Measurements from ENCODE around the gene LY86.

Gene LY86

DNA sequence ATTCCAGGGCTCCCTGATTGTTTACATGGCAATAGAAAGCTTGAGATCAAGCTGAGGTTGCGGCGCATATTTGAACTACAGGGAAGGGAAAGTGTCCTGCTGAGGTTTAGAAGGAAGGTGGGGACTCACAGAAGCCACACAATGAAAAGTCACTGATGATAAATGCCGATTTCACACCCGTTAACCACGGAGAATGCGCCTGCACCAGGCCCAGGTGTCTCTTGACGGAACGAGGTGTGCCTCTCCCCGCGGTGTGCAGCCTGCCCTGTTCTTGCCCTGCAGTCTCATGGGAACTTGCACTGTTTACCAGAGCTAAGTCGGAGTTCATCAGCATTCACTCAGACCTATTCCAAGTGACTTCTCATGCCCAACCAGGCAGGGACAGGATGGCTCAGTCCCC is 90.3 kb downstream of the LY86 start:
- in situ Hi-C loops (cut with HindIII; ENCODE audit: low sequenced_read_pairs): no loop called here

DNA sequence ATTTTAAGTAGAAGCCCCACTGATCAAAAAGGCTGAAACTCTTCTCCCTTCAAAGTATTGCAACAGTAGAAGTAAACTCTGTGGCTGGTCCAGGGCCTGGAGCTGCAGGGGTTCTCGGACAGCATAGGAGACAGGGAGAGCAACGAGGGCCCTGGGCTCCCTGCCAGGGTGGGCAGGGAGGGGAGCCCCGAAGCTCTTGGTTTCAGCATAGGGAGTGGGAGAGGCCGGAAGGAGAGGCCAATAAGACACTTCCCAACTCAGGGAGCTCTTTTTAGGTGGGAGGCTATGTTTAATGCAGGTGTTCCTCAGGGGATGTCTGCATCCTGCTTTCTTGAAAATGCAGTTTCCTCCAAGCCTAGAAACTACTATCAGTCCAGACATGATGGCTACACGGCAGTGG is 91.1 kb downstream of the LY86 start:
- in situ Hi-C loops (cut with HindIII; ENCODE audit: low sequenced_read_pairs): no loop called here

DNA sequence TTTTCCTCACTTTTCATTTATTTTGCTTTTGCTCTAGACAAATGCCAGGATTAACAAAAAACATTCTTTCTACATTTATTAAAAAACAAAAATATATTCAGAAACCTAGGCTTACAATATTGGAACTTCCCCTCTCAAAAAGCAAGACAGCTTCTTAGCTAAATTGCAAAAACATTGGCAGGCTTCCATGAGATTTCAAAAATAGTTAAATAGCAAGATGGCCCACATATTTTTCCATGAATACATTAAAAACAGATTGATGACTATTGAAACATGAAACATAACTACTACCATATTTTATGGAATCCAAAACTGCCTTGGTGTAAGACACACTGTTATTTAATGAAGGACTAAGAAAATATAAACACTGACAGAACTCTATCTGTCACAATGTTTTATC is 92.0 kb downstream of the LY86 start:
- in situ Hi-C loops (cut with HindIII; ENCODE audit: low sequenced_read_pairs): no loop called here

DNA sequence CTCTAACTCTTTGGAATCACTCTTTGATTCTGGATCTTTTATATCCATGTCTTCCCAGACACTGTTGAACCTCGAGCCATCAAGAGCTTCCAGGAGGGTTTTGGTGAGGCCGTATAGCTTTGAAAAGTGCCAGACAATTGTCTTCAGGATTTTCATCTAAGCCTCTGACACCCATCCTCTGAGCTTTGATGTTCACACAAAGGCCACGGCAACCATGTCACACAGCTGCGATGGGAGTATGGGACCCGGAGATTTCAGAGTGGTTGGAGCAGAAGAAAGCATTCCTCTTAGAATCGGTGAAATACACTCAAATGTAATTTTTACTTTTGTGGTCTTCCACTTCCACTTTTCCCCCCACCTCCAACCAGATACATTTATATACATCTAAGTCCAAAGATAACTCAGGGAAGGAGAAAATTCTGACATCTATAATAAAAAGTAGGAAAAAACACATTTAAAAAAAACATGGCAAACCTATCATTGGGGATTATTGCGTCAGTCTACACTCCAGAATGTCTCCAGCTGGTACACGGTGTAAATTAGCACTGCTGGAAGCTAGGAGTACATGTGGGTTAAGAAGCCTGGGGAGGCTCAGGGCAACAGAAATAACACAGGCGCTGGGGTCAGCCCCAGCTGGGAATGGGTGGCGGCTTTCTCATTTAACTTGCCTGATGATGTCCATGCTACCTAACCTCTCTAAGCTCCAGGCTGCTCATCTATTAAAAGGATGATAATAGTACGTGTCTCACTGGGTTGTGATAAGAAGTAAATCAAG is 92.7 kb downstream of the LY86 start:
- in situ Hi-C loops (cut with HindIII; ENCODE audit: low sequenced_read_pairs): no loop called here

- in situ Hi-C loops (cut with HindIII; ENCODE audit: low sequenced_read_pairs): no loop called here
These were observed 93.7 kb downstream of the LY86 start for GRCh38 chr6:6682225-6682624.

DNA sequence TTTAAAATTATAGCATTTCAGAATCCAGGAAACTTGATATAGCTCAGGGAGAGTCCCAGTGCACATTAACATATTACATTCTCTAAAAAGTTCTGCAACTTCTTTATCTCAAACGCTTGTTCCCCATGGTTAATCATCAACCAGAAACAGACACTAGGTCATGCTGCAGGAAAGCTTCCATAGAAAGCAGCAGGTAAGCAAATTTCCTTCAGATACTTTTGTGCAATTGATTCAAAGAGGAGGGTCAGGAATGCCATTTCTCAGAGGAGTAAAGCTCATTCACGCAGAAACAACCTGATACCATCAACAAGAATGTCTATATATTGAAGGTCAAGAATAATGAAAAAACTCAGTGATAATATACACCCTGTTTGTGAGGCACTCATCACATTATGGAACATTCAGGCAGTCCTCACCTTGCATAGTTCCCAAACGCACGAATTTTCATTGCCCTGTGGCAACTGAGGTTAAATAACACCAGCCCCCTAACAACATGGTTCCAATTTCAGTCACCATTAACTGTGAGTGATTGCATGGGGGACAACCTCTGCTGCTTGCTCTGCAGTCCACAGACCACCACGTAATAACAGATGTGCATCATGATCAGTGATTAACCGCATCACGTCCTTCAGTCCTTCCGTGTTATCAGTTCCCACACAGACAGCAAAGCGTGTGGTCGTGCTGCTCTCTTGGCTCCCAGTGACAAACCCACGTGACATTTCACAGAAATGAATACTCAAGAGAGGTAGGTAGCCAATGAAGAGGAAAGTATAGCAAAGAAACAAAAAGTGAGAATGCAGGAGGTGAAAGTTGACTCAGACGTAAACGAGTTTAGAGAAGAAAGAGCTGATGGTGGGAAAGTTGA is 95.7 kb downstream of the LY86 start:
- in situ Hi-C loops (cut with HindIII; ENCODE audit: low sequenced_read_pairs): no loop called here

DNA sequence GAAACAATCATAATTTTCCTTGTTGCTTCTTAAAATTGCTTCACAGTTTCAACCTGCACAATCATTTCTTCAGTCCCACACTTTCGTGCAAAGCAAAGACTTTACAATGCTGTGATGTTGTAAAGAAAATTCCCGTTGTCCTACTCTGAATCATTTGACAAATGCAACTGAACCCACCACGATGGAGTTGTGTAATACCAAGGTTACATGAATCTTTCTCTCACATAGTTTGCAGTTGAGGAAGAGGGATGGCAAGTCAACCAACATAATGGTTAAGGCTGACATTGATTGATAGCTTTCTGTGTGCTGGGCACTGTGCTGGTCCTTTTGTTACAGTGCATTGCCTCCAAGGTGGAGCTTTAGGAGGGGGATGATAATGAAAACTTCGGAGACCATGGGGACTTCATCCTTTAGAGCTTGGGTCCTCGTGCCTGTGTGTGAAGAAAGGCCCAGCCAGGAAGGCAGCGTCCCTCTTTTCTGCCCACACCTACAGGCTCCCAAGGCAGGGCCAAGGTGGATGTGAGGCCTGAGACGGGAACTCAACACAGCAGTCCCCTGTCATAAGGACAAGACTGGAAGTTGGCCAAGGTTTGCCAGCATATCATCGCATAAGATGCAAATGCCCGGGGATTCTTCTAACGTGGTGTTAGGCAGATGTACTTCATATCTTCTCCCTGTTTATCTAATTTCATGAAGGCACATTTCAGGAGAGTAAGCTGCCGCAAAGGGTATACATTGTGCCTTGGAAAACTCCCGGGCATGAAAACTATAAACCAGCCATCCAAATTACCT is 96.9 kb downstream of the LY86 start:
- in situ Hi-C loops (cut with HindIII; ENCODE audit: low sequenced_read_pairs): no loop called here

GRCh38 chr6:6686176-6686575 is 97.7 kb downstream of the LY86 start:
- in situ Hi-C loops (cut with HindIII; ENCODE audit: low sequenced_read_pairs): no loop called here

DNA sequence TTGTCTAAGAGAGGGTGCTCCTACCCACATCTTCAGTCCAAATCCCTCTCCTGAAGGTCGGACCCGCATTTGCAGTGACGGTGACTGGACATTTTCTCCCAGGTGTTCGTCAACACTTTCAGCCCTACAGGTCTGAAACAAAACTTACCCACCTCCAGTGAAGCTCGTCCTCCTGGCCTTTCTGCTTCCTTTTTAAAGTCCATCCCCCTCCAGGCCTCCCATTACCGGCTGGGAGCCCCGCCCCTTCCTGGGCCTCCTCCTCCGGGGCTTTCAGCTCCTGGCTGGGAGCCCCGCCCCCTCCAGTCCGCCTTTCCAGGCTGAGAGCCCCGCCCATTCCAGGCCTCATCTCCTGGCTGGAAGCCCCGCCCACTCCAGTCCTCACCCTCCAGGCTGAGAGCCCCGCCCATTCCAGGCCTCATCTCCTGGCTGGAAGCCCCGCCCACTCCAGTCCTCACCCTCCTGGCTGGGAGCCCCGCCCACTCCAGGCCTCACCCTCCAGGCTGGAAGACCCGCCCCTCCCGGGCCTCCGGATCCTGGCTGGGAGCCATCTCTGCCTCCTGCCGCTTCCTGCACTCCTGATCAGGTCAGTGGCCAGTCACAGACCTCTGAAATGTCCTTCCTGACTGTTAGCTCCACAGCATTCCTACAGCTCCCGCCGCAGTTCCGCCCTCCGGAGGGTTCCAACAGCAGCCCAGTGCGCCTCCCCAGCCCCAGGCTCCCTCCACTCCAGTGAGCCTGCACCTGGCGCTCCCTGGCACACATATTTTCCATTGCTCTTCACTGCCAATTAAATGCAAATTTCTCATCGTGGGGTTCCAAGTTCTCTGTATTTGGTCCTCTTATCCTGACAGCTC is 98.5 kb downstream of the LY86 start:
- in situ Hi-C loops (cut with HindIII; ENCODE audit: low sequenced_read_pairs): no loop called here

DNA sequence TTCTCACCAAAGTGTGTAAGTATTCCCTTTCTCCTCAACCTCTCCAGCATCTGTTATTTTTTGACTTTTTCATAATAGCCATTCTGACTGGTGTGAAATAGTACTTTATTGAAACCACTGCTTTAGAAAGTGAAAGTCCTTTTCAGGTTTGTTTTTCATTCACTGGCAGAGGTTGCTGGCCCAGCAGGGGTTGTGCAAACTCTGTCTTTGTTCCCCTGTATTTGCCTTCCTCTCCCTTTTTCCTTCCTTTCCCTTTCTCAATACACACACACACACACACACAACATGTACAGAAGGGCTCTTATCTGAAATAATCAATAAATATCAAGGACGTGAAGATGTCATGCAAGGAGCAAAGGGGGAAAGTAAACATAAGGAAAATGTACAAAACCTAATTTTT is 99.8 kb downstream of the LY86 start:
- in situ Hi-C loops (cut with HindIII; ENCODE audit: low sequenced_read_pairs): no loop called here

- in situ Hi-C loops (cut with HindIII; ENCODE audit: low sequenced_read_pairs): no loop called here
These were observed 100.4 kb downstream of the LY86 start for GRCh38 chr6:6688951-6689350.

GRCh38 chr6:6689400-6690143 is 101.1 kb downstream of the LY86 start:
- in situ Hi-C loops (cut with HindIII; ENCODE audit: low sequenced_read_pairs): no loop called here

DNA sequence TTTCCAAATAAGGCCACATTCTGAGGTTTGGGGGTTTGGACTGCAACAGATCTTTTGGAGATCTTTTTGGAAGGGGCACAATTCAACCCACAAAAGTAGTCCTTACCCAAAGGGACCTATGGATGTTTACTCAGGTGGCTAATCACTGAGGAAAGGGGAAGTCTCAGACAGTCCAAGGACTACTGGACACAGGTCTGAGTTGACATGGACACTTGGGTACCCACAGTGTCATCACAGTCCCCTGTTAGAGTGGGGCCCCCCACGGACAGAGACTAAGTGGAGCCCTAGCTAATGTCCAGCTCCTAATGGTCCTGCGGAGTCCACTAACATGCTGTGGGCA is 101.6 kb downstream of the LY86 start:
- in situ Hi-C loops (cut with HindIII; ENCODE audit: low sequenced_read_pairs): no loop called here

- in situ Hi-C loops (cut with HindIII; ENCODE audit: low sequenced_read_pairs): no loop called here
These were observed 105.9 kb downstream of the LY86 start for GRCh38 chr6:6694368-6694780.

- in situ Hi-C loops (cut with HindIII; ENCODE audit: low sequenced_read_pairs): no loop called here
These were observed 106.5 kb downstream of the LY86 start for GRCh38 chr6:6694825-6695624.

- in situ Hi-C loops (cut with HindIII; ENCODE audit: low sequenced_read_pairs): no loop called here
These were observed 107.2 kb downstream of the LY86 start for GRCh38 chr6:6695625-6696276.

DNA sequence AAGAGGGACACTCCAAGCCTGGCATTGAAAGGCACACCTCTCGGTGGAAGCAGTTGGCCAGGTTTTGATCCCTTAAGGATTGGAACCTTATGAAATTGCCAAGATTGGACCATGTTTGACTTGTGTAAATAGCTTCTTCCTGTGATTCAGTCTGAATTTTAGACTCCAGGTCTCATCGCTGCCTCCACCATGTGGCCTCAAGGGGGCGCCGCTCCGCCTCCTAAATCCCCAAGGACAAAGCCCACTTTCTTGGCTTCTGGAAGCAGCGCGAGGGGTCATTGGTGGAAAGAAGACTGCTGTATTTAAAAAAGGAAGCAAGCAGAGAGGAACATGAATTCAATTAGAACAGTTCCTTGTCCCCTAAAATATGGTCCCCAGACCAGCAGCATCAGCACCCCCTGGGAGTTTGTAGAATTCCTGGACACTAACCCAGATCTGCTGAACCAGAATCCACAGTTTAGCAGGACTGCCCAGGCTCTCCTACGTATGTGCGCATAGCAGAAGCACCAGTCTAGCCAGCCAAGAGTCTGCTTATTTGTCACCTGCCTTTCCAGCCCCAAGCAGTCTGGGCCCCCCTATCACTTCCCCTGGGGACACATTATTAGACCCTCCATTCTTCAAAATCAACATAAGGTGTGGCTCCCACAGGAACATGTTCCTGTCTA is 108.5 kb downstream of the LY86 start:
- in situ Hi-C loops (cut with HindIII; ENCODE audit: low sequenced_read_pairs): no loop called here

DNA sequence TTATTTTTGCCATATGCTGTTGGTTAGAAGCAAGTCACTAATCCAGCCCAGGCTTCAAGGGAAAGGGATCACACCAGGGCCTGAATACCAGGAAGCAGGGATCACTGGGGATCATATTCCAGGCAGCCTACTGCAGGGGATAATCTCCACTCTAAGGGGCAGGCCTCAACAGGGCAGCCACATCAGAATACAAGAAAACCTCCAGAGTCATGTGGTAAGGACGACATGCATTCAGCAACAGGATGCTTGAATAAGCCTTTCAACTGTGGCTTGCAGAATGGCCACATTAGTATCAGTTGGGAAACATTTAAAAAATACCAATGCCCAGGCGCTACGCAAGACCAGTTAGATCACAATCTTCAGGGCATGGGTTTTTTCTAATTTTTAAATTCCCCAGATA is 109.1 kb downstream of the LY86 start:
- in situ Hi-C loops (cut with HindIII; ENCODE audit: low sequenced_read_pairs): no loop called here
